Neural cell (in vitro differentiated cells): ENCODE data around the gene ELMO2. TPM values are rescaled to one million over a fixed set of nuclear protein-coding genes. Genes with fewer than 3 reads are reported as not detected.

Experiments
- polyA plus RNA-seq: library from polyadenylated mRNA; depleted of rRNA; stranded (reverse); fragments of >200 nt; gene quantifications from 2 replicates; pipeline ENCODE4 v1.2.3, GENCODE V29; 2014

Gene ELMO2
- polyA plus RNA-seq, 1 donor from 2014 or later = 72.0 TPM

Other genes starting within 250 kb of the ELMO2 start
- 2.1 and 2.5 TPM in 2 replicates for gene CDH22, start 98.1 kb downstream of the ELMO2 start, polyA plus RNA-seq
- 41.5 and 43.2 TPM in 2 replicates for gene ZNF334, start 106.9 kb upstream of the ELMO2 start, polyA plus RNA-seq
- gene OCSTAMP, start 144.0 kb upstream of the ELMO2 start, polyA plus RNA-seq = not detected in 2 replicates
- 5.5 and 8.3 TPM in 2 replicates for gene SLC13A3, start 244.8 kb upstream of the ELMO2 start, polyA plus RNA-seq